Non-pigmented ciliary epithelial cell (primary cell): Measurements from ENCODE around the gene MYO7B.

Experiments used
- DNase-seq: peaks from one replicate; pipeline ENCODE4 v3.0.0-alpha.2; 2010; ENCODE audit warnings: low read depth

MYO7B gene

DNA sequence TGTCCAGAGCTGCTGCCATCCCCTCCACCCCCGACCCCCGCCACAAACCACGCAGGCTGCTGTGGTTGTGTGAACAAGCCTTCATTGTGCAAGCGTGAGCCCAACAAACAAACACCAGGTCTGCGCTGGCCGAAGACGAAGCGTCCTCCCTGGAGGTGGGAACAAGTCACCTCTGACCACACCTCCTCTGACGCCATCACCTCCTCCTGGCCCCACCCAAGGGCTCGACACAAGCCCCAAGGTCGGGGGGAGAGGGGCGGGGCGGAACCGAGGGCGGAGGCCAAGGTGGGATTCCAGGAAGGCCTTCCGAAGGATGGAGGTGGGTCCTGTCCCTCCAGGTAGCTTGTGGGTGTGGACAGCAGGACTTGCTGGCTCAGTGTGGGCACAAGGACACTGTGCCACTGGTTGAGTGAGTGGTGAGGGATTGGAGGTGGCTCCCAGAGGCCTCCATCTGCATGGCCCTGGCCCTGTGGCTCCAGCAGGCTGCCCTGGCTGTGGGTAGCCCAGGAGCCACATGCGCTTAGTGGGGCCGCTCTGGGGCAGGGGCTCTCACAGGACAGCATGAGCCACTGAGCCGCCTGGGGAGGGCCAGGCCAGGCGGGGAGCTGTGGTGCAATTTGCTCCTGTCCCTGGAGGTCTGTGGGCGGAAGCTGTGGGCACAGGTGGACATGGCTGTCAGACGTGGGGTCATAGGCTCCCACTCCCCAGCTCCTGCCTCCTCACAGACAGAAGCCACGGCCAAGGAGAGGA, 103.1 kb downstream of the MYO7B start:
- no peak for DNase-seq

DNA sequence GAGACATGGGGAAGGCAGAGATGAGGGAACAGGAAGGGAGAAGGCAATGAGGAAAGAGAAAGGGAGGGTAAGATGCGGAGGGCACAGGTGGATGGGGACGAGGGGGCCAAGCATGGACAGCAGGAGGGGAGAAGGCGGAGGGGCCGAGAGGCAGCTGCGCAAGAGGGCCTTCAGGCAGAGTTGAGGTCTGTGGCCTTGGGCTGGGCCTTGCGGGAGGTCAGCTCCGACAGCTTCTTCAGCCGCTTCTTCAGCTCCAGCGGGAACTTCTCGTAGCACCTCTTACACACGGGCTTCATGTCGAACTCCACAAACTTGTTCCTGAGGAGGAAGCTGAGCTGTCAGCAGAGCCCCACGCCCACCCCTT, 103.6 kb downstream of the MYO7B start:
- no peak for DNase-seq

DNA sequence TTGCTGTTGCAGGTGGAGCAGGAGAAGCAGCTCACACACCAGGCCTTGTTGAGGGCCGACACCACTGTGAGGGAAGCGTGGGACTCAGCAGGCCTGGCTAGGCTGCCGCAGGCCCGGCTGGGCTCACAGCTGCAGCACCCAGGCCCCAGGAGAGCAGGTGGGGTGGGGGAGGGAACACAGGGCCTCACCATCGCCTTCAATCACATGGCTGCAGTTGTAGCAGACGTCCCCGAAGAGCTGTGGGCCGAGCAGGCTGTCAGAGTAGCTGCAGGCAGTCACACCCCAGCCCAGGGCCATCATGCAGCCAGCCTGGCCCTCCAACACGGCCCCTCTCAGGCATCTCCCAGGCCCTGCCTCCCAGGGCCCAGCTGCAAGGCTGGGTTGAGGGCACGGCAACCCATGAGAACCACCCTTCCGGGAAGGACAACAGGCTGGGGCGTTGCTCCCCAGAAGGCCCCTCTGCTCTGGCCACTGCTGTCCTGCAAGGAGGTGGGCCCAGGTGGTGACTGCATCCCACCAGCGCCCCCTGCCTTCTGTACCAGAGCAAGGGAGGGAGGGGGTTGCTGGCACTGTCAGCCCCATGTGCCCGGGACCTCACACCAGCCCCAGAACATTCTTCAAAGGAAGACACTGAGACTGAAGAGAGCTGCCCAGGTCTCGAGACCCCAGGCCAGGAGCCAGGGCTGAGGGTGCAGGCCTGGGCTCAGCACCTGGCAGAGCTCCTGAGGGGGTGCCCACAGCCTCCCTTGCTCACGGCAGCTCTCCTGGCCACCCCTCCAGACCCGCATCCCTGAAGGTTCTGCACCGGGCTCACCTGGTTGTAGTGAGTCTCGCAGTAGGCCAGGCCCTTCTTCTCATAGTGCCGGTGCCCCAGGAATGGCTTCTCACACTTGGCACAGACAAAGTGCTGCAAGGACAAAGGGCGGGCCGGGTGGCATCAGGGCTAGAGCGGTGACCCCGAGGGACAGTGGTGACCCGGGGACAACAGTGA, 104.9 kb downstream of the MYO7B start:
- DNase-seq, result no peak

DNA sequence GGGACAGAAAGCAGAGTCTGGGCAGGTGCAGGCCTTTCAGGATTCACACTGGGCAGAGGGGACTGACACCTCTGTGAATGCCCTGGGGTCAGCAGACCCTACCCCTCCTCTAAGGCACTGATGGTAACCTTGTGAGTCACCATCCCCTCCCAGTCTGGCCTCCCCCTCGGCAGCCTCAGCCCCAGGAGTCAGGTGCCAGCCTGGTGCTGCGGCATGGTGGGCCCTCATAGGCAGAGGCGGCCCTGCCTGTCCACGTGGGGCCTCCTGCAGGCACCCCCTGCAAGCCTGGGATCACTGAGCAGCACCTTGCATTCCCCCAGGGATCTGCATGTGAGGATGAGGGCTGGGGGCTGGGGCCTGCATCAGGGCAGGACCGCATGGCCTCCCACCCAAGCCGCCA, 105.7 kb downstream of the MYO7B start:
- DNase-seq, result no peak

DNA sequence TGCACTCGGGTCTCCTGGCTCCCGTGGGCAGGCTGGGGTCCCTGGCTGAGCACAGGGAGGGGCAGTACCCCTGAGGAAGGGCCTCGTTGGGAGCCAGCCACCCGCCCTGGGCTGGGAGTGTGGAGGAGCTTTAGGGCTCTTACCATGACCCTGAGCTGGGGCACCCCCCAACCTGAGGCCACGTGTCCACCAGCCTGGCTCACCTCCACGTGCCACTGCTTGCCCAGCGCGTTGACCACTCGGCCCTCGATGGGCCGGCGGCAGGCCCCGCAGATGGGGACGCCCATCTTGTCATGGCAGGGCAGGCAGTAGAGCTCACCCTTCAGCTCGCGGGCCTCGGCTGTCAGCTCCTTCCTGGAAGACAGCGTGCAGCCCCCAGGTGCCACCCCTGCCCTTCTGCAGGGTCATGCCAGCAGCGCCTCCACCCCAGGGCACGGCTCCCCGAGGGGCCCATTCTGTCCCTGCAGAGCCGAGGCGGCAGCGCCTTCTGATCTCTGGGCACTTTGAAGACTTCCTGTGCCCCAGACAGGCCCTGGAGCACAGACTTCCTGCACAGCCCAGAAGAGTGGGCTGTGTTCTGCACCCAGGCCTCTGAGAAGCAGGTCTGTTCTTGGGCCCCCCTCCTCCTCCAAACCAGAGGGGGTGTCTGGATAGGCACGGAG, 106.5 kb downstream of the MYO7B start:
- no peak for DNase-seq

DNA sequence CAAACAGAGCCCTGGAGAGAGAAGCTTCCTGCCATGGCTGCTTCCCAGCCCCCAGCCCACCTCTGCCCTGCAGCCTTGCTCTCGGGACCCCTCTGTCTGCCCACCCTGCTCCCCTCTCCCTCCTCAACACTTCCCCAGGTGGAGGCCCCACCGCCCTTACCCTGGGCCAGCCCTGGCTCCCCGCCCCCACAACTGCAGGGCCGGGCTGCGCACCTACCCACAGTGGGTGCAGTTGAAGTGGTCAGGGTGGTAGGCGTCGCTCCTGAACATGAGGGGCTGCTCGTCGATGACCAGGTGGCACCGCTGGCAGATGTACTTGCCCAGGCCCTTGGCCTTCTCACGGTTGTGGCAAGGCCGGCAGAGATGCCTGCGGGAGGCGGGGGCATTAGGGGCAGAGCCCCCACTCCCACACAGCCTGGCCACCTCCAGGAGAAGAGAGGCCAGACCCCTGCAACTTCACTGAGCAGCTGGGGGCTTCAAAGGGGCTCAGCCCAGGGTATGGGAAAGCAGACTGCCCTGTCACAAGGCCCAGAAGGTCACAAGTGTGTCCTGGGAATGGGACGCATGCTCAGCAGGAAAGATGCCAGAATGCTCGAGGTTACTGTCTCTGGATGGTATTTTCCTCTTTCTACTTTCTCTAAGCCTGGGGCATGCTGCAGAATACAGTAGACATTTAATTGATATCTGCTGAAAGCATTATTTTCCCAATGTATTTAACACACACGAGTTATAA, 107.4 kb downstream of the MYO7B start:
- DNase-seq, result no peak

DNA sequence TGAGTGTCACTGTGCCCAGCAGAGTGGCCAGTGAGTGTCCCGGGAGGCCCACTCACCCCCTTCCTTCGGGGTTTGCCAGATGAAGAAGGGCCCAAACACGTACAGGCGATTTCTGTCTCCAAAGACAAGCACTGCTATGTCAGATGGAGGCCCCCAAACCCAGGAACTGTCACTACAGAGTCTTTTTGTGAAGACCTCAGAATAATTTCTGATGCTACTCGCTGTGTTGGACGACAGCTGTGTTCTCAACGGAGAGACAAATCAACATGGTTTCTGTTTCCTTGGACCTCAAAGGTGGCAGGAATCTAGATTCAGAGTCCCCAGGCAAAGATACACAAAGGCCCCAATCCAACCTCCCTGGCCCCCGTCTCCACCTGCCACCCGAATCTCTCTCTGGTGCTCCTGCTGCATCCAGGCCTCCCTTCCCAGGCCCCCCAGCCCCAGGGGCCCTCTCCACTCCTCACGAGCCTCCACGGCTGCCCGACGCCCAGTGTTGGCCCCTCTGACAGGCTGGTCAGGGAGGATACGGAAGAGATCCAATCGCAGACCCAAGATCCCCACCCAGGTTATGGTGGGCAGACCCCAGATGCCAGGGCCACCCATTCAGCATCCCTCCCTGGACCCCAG, 108.1 kb downstream of the MYO7B start:
- no peak for DNase-seq

DNA sequence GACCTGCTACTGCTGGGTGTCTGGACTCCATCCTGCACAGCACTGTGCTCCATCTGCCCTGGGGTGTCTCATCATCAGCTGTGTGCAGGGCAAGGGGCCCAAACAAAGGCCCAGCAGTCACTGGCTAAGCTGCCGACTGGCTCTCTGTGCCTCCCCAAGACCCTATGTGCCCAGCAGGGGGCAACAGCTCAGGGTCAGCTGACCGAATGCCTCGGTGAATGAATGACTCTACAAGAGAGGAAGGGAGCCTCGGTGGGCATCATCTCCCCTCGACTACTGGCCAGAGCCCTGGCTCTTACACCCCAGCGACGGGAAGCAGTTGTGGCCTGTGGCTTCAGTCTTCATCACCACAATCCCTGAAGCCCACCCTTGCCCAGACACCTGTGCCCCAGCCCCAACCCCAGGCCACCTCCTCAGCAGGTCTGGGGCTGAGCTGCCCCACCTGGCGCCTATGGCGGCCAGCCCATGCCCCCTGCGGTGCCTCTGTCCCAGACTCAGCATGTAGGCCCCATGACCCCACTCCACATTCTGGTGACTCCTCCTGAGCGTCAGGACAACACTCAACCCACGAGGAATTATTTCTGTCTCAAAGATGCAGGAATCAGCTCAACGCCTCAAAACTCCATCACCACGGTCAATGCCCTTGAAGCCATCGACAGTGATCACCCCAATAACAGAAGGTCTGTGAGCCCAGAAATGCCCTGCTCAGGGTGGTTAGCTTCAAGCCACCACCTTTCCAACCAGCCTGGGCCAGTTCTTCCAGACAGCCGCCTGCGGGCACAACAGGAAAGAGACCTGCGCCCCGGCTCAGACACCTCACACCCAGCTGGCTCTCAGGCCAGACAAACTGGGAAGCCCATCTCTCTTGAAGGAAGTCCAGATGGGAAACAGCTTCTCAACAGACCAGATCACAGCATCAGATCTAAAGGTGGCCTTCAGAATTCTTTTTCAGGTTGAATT, 108.9 kb downstream of the MYO7B start:
- no peak for DNase-seq

DNA sequence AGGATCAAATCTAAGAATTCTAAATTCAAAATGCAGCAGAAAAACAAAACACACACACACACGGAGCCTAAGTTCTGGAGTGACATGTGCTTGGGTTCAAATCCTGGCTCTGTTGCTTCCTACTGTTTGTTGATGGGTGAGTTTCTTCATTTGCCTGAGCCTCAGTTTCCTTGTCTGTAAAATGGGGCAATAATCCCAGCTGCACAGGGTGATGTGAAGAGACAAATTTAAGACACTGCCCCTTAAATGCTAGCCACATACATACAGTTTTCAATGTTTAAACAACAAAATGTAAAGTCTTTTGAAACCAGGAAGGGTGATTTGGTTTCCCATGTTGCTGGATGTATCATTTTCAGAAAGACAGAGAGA, 109.5 kb downstream of the MYO7B start:
- DNase-seq, result no peak

DNA sequence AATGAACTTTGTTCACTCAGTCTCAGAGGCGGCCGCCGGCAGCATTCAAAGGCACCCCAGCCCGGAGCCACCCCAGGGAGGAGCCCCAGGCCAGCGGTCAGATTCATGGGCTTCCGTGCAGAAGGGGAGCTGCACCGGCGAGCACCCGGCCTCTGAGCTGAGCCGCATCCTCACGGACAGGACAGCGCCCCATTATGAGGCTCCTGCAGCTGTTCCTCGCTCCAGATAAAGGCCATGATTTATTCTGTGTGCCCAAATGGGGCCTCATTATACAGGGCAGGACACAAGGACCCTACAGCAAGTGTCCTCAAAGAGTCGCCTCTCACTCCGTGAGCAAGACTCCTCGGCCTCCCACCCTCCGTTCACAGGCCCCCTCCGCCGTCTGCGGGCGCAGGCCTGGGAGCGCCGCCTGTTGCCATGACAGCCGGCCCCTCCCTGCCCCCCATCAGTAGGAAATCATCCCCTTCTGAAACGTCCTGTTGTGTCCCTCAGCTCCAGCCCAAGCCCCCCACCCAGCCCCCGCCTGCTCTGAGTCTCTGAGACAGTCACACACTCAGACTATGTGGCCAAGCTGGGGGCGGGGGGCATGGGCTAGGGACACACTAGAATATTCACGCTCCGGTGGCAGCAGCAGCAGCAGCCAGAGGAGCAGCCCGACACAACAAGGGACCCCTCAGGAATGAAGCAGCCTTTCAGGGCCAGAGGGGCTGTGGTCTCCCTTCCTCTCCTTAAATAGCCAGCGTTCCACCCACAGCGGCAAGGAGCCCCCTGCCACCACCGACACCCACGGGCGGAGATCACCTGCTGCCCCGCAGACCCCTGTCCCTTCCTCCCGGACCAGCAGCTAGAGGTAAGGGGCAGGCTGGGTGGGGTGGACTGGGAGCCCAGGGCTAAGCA, 110.2 kb downstream of the MYO7B start, which contains the start of gene GPR17:
Gene GPR17 (plus strand): TSS at position 759 of the 897 bp plus-strand sequence. CDS start 4,583 bp downstream, outside the sequence.
- no peak for DNase-seq

DNA sequence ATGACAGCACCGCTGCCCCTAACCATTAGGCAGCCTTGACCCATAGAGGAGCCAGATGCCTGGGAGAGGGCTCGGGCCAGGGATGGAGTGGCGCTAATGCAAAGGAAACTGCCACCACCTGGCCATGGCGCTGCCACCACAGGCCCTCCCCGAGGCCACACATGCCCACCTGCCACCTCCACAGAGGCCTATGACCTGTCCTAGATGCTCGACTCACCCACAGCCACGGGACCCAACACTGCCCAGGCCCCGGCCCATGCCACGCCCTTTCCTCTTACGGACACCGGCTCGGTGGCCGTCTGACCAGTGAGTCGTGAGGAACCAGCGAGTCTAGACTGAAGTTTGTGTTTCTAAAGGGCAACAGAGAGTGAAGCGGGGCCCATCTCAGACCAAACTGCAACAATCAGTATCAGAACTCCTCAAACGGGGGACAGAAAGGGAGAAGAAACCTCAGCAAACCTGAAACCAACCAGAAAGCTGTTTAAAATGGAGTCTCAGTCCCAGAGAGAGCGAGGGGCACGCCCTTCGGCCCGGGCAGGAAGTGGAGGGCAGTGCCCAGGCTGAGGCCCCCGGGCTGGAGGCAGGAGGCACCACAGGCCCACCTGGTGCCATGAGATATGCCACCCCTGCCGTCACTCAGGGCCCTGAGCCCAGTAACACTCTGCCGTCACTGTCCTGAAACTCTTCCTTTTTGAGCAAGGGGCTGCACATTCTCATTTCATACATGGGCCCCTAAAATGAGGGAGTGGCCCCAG, 111.2 kb downstream of the MYO7B start:
- no peak for DNase-seq

DNA sequence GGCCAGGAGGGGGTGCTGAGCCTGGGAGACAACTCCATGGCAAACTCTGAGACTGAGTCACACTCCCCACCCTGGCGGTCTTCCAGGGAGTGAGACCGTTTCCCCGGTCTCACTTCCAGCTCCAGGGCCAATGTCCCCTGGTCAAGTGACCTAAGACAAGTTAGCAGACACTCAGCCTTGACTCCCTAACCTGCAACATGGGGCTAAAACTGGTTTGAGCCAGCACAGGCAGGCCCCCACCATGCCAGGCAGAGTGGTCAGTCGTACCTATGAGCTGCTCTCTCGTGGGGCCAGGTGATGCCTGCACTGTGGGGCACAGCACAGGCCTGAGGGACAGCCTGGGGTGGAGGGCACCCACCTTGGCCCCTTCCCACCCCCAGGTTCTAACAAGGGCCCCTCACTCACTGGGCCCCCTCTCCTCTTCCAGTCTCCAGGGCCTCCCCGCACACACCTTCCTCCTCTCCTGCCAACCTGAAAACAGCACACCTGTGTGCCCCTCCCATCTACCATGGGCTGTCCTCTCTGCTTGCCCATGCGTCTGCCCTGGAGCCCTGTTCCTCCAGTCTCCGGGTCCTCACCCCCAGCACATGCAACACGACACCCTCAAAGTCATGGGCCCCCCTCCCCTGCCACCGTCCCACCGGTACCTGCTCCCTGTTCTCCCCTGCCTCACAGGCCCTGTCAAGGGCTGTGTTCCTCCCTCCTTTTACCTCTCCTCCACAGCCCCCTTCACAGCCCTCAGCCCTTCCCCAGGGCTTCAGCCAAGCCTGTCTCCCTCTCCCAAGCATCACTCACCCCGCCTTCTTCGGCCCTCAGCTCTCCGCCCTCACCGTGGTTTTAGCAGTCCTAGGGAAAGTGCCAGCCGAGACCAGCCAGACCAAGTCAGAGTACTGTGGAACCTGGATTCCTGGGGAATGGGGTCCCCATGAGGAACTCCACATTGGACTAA, 112.0 kb downstream of the MYO7B start:
- no peak for DNase-seq

DNA sequence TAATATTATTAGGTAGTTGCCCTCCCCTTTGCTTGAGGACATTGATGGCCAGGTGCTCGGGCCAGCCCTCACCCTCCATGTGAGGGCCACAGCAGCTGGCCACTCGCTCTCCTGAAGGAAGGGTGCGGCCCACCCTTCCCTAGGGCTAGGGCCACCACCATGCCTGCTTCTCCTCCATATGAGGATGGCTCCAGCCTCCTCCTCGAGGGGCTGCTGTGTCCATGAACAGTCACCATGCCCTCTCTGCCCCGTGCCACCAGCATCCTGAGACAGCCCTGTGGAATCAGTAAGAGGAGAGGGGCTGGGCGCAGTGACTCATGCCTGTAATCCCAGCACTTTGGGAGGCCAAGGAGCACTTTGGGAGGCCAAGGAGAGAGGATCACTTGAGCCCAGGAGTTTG, 112.8 kb downstream of the MYO7B start:
- DNase-seq, result no peak

DNA sequence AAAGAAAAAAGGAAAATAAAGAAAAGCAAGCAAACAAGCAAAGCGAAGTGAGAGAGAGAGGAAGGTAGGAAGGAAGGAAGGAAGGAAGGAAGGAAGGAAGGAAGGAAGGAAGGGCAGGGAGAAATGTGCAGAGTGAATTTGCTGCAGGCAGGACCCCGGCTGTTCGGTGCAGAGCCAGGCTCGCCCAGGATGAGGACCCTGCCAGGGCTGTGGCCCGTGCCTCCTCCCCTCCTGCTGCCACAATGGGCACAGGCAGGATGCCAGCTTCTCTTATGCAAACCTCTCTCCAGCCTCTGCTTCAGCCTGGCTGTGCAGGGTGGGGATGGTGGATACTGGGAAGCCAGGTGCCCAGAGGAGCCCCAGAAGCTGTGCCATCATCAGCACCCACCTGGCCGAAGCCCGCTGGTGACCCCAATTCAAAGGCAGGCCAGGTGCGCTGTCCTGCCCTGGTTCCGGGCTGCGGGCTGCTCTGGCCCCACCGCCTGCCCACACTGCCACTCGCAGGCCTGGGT, 113.7 kb downstream of the MYO7B start:
- DNase-seq, result no peak

DNA sequence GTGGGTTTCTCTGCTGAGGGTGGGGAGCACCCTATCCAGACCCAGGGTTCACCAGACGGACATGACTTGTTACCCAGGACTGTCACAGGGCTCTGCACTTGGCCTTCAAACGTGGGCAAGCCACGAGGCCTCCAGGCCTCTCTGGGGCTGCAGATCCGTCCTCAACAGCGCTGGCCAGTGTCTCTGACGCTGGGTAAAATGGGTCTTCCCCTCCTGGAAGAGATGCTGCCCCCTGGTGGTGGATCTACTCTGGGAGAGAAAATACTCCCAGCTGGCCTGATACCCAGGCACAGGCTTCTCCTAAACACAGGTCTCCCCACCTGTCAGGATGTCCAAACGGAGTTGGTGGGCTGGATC, 114.2 kb downstream of the MYO7B start:
- DNase-seq, result peak; percentile 43

DNA sequence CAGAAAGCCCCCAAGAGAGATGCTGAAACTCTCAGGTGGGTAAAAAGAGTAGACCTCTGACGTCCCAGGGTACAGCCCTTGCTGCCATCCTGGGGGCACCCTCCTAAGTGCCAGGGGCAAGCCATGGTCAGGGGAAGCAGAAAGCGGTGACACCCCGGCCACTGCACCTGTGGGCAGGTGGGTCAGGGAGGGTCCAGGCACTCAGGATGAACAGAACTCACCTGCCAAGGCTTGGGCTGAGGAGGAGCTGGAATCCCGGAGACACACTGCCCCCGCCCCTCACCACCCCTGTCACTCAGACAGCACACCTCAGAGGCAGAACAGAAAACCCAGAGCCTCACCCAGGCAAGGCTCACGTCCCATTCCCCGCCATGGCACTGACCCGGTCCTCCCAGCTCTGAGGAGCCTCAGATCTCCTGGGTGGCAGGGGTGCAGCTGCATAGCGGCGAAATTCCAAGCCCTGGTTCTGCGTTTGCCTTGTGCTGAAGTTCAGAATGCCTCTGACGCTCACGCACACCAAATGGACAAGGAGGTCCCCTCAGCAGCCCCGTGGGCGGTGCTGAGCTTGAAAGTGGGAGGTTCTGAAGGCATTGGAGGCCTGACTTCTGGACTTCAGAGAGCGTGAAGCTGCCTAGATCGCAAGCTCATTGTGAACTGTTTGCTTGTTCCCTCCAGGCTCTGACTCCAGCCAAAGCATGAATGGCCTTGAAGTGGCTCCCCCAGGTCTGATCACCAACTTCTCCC, 114.7 kb downstream of the MYO7B start:
- DNase-seq, result no peak
